KOPT-K1 (cell line): ENCODE data around the gene SH3D19.

Experiments
- H3K27ac ChIP-seq: fragments of 200-600 bp; sonication (generic); 2 replicates; pipeline ENCODE4 v1.5.1; 2016; ENCODE audit warnings: antibody characterized with exemption, mild to moderate bottlenecking, low read depth, low read length; ENCODE audit not compliant: poor library complexity, severe bottlenecking
- H3K36me3 ChIP-seq: fragments of 200-600 bp; sonication (generic); 2 replicates; pipeline ENCODE4 v1.5.1; 2017; ENCODE audit warnings: antibody characterized with exemption, mild to moderate bottlenecking, low read length, moderate library complexity; ENCODE audit not compliant: insufficient read depth
- H3K9me3 ChIP-seq: fragments of 200-600 bp; sonication (generic); 2 replicates; pipeline ENCODE4 v1.5.1; 2017; ENCODE audit warnings: antibody characterized with exemption, low read length, mild to moderate bottlenecking; ENCODE audit not compliant: insufficient read depth, poor library complexity, severe bottlenecking

SH3D19 gene

DNA sequence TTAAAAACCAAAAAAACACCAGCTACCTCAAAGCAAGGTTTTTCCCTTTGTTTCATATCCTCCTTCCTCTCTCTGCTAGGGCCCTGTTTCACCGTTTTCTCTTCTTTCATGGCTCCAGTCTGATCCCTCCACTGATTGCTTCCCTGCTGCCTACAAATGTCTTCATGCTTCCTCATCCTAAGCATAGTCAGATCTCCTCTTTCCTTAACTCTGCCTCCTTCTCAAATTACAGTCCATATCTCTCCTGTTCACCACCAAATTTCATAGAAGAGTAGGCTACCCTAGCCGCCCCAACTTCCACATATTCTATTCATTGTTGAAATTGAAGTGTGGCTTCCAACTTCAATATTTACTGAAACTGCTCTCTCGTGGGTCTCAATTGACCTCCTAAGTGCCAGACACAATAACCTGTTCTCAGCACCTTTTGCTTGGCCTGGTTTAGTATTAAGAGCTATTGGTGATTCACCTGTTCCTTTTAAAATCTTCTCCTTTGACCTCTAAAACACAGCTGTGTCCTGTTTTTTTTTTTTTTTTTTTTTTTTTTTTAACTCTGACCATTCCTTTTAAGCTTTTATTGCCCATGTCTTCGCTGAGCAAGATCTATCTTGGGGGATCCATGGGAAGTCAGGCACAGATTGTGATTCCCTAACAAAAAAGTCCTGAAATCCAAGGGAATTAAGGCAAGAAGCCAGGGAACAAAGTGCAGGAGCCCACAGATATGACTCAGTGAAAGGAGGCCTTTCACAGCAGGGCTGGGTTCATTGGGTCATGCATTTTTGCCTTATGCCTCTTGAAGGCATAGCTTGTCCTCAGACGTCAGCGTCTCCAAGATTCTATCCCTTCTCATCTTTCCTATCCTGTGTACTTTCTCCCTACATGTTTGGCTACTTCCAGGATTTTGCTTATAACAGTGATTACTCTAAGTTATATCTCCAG, 140.6 kb downstream of the SH3D19 start:
- Histone ChIP-seq H3K9me3 (no peaks in the 10 kb centered on the region), H3K27ac (no peak overlapping the region), H3K36me3 (no peaks in the 10 kb centered on the region)

DNA sequence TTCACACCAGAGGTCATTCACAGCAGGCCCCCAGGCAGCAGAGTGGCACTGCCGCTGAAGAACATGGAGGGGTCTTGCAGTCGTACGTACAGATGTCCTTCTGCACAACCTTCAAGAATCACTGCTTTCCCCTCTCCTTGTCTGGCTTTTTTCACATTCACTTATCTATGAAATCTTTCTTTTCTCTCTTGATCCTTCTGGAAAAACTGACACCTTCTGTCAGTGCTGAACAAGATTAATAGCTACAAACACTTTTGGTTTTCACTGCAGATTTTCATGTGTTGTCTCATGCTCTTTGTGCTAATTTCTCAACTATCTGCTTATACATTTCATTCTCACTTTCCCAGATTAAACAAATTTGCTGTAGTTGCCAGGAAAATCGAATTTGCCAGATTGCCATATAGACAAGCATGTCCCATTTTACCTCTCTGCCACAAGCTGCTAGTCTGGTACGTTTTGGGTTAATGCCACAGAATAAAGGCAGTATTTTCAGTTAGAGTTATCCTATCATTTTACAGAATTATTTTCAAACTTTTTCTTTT, 142.9 kb downstream of the SH3D19 start:
- Histone ChIP-seq H3K9me3 (no peaks in the 10 kb centered on the region), H3K27ac (no peak overlapping the region), H3K36me3 (no peaks in the 10 kb centered on the region)

DNA sequence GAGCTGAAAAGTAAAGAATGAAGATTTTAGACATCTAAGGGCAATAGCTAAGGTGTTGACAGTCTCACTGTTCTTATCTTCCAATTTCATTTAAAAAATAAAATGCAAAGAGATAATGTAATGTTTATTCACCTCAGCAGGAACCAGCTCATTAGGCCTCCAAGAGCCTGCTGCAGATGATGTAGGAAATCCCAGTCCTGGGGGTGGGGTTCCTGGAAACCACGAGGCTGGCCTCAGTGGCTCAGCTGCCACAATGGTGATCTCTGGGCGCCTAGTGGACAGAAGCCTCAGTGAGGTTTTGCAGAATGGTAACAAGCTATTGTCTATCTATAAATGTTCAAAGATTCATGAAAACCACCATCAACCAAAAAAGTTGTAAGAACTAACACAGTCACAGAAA, 148.7 kb downstream of the SH3D19 start:
- no peaks in the 10 kb centered on the region for H3K36me3 ChIP-seq
- H3K27ac ChIP-seq = no peak overlapping the region
- no peaks in the 10 kb centered on the region for H3K9me3 ChIP-seq

DNA sequence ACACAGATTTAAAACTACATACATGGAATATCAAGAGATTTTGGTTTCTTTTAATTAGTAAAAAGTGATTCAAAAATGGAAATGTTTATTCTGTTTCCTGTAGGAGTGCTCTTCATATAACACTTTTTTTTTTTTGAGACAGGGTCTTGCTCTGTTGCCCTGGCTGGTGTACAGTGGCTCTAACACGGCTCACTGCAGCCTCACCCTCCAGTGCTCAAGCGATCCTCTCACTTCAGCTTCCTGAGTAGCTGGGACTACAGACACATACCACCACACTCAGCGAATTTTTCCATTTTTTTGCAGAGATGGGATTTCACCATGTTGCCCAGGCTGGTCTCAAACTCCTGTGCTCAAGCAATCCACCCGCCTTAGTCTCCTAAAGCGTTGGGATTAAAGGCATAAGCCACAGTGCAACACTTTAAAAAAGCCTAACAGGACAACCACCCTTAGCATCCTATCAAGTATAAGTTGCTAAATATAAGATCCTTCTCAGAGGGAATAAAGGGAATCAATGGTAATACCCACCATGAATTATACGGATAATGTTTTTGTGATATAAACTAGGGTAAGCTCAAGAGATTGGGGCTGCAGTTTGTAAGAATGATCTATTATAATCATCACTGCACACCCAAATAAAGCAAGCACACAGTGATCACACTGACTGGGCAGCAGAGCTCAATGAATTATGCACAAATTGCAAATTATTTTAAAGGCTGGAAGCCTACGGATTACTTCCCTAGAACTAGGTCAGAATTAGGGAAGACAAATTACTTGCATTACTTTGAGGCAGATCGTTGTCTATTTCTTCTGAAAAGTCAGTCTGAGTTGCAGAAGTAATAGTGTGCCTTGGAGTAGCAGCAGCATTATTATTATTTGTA, 149.4 kb downstream of the SH3D19 start:
- no peaks in the 10 kb centered on the region for H3K36me3 ChIP-seq
- H3K27ac ChIP-seq = no peak overlapping the region
- no peaks in the 10 kb centered on the region for H3K9me3 ChIP-seq

DNA sequence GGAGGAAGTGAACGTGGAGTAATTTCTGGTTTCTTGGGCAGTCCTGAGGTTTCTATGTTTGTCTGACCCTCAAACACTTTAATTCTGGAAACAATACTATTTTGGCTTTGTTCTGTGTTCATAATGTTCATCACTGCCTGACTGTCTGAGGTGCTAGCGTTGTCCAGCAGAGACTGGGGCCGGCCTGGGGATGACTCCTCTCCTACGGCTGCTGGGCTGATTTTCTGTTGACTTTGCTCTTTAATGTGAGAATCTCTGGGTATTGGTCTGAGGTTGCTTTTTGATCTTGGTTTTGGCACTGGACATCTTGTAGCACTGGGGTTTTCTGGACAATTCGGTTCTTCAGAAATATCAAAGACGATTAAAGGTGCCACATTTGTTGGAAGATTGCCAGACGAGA, 150.2 kb downstream of the SH3D19 start:
- no peak overlapping the region for H3K27ac ChIP-seq
- H3K9me3 ChIP-seq = no peaks in the 10 kb centered on the region
- H3K36me3 ChIP-seq = no peaks in the 10 kb centered on the region

DNA sequence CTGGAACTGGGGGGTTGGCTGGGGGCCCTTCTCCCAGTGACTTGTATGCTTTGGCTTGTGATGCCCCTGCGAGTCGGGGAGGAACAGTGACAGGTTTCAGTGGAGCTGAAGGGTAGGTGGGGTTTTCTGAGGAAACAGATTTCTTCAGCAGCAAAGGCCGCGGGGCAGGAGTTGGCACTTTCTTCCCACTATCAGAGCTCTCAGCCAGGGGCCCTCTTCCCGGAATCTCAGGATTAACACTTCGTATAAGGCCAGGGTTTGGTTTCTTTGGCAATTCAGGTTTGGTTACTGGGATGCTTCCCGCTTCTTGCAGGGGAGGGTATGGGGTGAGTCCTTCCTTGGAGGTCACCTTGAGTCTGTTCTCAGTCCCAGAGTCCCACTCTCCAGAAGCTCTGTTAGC, 150.6 kb downstream of the SH3D19 start:
- Histone ChIP-seq H3K27ac (no peak overlapping the region), H3K9me3 (no peaks in the 10 kb centered on the region), H3K36me3 (no peaks in the 10 kb centered on the region)

DNA sequence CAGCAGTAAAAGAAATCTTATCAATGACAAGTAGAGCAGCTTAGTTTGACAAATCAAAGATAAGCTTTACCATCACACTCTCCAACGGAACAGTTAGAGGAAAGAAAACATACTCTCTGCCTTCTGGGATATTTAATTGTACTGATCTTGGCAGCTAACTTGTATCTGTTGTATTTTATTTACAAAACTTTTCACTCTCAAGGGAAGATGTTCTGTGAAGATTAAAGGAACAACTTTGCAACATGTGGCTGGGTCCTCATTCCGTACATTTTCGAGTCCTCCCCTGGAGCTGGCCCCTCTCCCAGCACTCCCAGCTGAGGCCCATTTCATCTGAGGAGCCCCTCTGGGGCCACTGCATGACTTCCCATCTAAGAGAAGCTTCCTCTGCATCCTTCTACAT, 151.5 kb downstream of the SH3D19 start:
- H3K36me3 ChIP-seq = no peaks in the 10 kb centered on the region
- no peak overlapping the region for H3K27ac ChIP-seq
- H3K9me3 ChIP-seq = no peaks in the 10 kb centered on the region

DNA sequence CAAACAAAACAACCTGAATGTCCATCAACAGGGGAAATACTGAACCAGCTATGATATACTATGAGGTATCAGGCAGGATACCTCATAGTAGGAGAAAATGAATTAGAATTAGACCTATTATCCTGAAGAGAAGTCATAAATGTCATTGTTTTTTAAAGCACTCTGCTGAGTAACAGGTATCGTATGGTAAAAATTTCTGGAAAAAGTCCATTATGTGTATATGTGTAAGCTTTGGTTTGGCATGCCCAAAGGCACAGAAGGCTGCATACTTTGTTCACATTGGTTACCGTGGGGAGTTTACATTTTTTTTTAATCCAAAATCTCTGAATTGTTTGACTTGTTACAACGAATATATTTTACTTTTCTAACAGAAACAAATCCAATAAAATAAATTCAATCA, 155.5 kb downstream of the SH3D19 start:
- Histone ChIP-seq H3K9me3 (no peaks in the 10 kb centered on the region), H3K36me3 (no peaks in the 10 kb centered on the region), H3K27ac (no peak overlapping the region)

DNA sequence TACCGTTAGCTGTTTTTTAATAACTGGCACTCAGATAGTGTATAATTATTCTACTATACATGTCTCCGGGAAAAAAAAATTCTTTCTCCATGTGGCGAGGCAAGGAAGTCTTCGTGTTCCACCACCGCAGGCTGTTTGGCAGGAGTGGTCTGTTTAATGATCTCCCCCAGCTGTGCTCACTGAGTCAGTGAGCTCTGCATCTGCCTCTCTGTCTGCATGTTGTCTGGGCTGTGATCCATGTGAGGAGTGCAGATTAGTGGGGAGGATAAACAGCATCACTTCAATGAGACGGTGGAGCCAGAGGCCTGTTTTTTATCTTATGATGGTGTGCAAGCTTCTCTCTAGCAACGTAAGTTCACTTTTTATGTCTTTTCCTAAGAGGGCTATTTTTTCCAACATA, 156.2 kb downstream of the SH3D19 start:
- Histone ChIP-seq H3K9me3 (no peaks in the 10 kb centered on the region), H3K27ac (no peak overlapping the region), H3K36me3 (no peaks in the 10 kb centered on the region)

DNA sequence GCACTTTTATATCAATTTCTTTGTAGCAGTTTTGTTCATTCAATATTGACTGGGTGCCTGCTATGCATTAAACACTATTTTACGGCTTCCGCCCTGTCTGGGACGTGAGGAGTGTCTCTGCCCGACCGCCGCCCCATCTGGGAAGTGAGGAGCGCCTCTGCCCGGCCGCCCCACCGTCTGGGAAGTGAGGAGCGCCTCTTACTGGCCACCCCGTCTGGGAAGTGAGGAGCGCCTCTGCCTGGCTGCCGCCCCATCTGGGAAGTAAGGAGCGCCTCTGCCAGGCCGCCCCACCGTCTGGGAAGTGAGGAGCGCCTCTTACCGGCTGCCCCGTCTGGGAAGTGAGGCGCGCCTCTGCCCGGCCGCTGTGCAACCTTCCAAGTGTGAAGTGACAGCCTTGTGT, 157.8 kb downstream of the SH3D19 start:
- Histone ChIP-seq H3K27ac (no peak overlapping the region), H3K9me3 (no peaks in the 10 kb centered on the region), H3K36me3 (no peaks in the 10 kb centered on the region)

DNA sequence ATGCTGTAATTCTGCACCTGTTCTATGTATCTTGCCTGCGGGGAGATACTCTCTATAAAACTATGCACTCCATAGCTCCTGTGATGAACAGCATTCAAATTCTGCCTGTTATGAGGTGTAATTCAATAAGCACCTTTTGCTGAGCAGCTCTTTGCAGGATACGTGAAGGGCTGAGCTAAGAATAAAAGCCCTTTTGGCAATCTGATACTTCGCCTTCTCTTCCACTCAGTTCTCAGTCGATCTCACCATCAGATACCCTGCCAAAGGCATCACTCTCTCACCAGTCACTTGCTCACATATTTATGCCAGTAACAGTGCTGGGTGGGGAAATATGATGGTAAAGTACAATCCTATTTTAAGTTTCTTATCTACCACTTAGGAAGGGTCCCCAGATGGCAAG, 158.8 kb downstream of the SH3D19 start:
- Histone ChIP-seq H3K27ac (no peak overlapping the region), H3K36me3 (no peaks in the 10 kb centered on the region), H3K9me3 (no peaks in the 10 kb centered on the region)

DNA sequence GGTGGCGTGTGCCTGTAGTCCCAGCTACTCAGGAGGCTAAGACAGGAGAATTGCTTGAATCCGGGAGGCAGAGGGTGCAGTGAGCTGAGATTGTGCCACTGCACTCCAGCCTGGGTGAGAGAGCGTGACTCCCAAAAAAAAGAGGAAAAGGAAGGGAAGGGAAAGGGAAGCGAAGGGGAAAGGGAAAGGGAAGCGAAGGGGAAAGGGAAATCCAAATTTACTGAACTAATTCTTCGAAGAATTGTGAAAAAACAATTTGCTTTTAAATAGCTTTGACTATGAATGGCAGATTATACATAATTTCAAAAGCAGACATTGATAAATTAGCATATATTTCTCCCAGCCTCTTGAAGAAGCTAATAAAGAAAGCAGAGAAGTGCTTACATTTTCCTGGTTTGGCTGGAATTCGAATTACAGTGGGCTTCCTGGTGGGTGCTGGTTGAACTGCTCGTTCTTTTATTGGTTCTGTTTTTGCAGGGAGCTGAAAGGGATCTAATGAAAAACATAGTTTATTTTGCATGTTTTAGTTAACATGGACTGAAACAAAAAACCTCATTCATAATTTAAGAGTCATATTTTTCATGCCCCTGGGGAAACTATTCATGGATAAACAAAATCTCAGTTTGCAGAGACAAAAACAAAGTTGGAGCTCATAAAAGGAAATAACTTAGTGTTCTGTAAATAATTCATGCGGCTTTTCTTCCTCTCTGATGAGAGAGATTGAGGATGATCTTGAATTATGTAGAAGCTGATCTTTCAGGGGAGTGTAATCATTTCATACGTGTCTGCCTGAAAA, 160.0 kb downstream of the SH3D19 start:
- Histone ChIP-seq H3K36me3 (no peaks in the 10 kb centered on the region), H3K9me3 (no peaks in the 10 kb centered on the region), H3K27ac (no peak overlapping the region)

DNA sequence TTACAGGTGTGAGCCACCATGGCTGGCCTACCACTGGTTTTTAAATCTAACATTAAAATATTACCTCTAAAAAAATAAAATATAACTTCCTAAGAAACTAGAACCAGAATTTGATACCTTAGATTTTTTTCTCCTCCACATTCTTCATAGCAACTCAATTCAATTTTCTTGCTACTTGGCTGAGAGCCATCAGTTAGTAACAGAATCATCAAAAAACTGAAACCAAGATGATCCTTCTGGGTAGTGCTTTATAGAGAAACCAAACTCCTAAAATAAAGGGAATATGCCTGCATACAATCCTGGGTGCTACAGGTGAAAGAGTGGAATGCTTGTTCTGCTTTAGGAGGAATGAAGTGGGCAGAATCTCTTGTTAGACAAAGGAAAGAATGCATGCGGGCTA, 161.6 kb downstream of the SH3D19 start:
- Histone ChIP-seq H3K9me3 (no peaks in the 10 kb centered on the region), H3K27ac (no peak overlapping the region)

DNA sequence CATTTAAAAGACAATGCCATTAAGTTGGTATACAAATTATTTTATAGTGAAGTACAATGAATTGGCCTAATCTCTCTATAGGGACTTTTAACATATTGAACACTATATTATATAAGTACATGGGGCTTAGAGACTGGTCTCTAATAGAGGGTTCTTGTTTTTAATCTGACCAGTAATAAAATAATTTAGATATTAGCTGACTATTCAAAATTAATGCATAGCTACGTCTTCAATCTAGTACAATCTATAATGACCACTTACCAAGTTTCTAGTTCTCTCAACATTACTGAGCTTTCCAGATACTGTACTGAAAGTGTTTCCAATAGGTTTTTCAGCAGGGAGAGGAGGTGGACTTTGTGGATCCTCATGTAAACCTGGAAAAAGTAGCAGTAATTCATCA, 166.4 kb downstream of the SH3D19 start:
- no peak overlapping the region for H3K27ac ChIP-seq
- no peaks in the 10 kb centered on the region for H3K36me3 ChIP-seq
- no peaks in the 10 kb centered on the region for H3K9me3 ChIP-seq

More for the DNA sequence above, 161.6 kb downstream of the SH3D19 start:
- H3K36me3 ChIP-seq = no peaks in the 10 kb centered on the region

DNA sequence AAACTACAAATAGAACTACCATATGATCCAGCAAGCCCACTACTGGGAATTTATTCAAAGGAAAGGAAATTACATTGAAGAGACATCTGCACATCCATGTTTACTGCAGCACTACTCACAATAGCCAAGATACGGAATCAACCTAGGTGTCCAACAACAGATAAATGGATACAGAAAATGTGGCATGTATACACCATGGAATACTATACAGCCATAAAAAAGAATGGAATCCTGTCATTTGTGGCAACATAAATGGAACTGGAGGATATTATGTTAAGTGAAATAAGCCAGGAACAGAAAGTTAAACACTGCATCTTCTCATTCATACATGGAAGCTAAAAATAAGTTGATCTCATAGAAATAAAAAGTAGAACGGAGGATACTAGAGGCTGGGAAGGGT, 167.9 kb downstream of the SH3D19 start:
- no peaks in the 10 kb centered on the region for H3K36me3 ChIP-seq

More for the DNA sequence above, 167.9 kb downstream of the SH3D19 start:
- Histone ChIP-seq H3K9me3 (no peaks in the 10 kb centered on the region), H3K27ac (no peak overlapping the region)
